K562 (cell line): ENCODE results near the gene SALL2. TPM values are rescaled to one million over a fixed set of nuclear protein-coding genes. Genes with fewer than 3 reads are reported as not detected.

Source experiments
- CCNT2 ChIP-seq: IDR thresholded peaks from 2 replicates; pipeline ENCODE4 v1.6.1; 2011; ENCODE audit warnings: borderline replicate concordance, low read depth, mild to moderate bottlenecking, moderate library complexity, mixed read lengths, low read length; ENCODE audit not compliant: insufficient read length; ENCODE audit errors: extremely low read depth
- MYNN ChIP-seq, 2 experiments: sonication (generic); formaldehyde crosslinking in 1 of 2; IDR thresholded peaks; 2 replicates each; pipeline versions ENCODE4 v1.5.0 to v1.6.1; 2016 to 2020; ENCODE audit warnings: antibody characterized with exemption in 1 of 2, missing genetic modification reagents in 1 of 2
- NR3C1 ChIP-seq: sonication (generic); formaldehyde crosslinking; IDR thresholded peaks from 2 replicates; pipeline ENCODE4 v1.8.1; 2022; ENCODE audit warnings: missing genetic modification reagents
- TEAD1 ChIP-seq, 2 experiments: fragments of 450-650 bp in 1 of 2; sonication (generic) in 1 of 2; formaldehyde crosslinking; IDR thresholded peaks; 2 replicates each; pipeline versions ENCODE4 v1.4.0 to v1.8.0; 2020 to 2022; ENCODE audit warnings: mild to moderate bottlenecking in 2 of 2, missing genetic modification reagents in 1 of 2
- ZFX ChIP-seq: sonication (generic); formaldehyde crosslinking; IDR thresholded peaks from 2 replicates; pipeline ENCODE4 v1.8.0; 2022; ENCODE audit warnings: mild to moderate bottlenecking, missing genetic modification reagents, moderate library complexity
- ZNF165 ChIP-seq: fragments of 250-450 bp; sonication (Bioruptor Pico); IDR thresholded peaks from 2 replicates; pipeline ENCODE4 v1.4.0; 2020; ENCODE audit warnings: borderline replicate concordance
- ZNF561 ChIP-seq: fragments of 450-650 bp; formaldehyde crosslinking; conservative IDR thresholded peaks from 2 replicates; pipeline ENCODE4 v1.4.0; 2020; ENCODE audit warnings: mild to moderate bottlenecking, moderate library complexity
- polyA plus RNA-seq, 8 experiments: library from polyadenylated mRNA; depleted of rRNA in 4 of 8; stranded (reverse) in 5 of 8; unstranded in 3 of 8; fragments of >200 nt; fragmentation: Nextera tagmentation in 2 of 8; fragmentation: Illumina TruSeq in 1 of 8; extraction: Ambion mirVana in 2 of 8; extraction: Trizol in 1 of 8; gene quantifications; 2 replicates each; pipeline versions ENCODE4 v1.2.1 to v1.2.3, GENCODE V29; 2011 to 2014; ENCODE audit warnings: inconsistent platforms in 1 of 8, missing spikeins in 1 of 8
- total RNA-seq, 7 experiments: library from RNA; depleted of rRNA in 6 of 7; stranded (reverse); fragments of >200 nt in 6 of 7; fragmentation: Illumina TruSeq in 2 of 7; extraction: Trizol in 2 of 7; gene quantifications; 2 replicates each; pipeline versions ENCODE4 v1.2.1 to v1.2.3, GENCODE V29; 2011 to 2021; ENCODE audit warnings: low replicate concordance in 1 of 7
- TF ChIP-seq, protein P1 (sequence below), 2 experiments: fragments of 450-650 bp; IDR thresholded peaks; 2 replicates each; pipeline ENCODE4 v1.6.1; 2016; ENCODE audit warnings: mild to moderate bottlenecking in 2 of 2, borderline replicate concordance in 1 of 2, low read depth in 1 of 2, moderate library complexity in 1 of 2
- TF ChIP-seq, protein P2 (sequence below): fragments of 250-450 bp; sonication (Bioruptor Pico); IDR thresholded peaks from 2 replicates; pipeline ENCODE4 v1.5.0; 2021
- TF ChIP-seq, protein P3 (sequence below): fragments of 450-650 bp; formaldehyde crosslinking; IDR thresholded peaks from 2 replicates; pipeline ENCODE4 v1.4.0; 2020; ENCODE audit warnings: mild to moderate bottlenecking, mixed read lengths
- TF ChIP-seq, protein P4 (sequence below), 2 experiments: fragments of 150-350 bp in 1 of 2; IDR thresholded peaks; 2 replicates each; pipeline ENCODE4 v1.6.1; 2012 to 2016; ENCODE audit warnings: low read depth in 2 of 2, low read length in 2 of 2, mild to moderate bottlenecking in 1 of 2, moderate library complexity in 1 of 2

Gene SALL2
- total and polyA plus RNA-seq, 9 of the 15 experiments (the other 6 are each of a cell fraction or from before 2014, with no cell fraction given): 6.6 to 30.4 (median 12.9) TPM

DNA sequence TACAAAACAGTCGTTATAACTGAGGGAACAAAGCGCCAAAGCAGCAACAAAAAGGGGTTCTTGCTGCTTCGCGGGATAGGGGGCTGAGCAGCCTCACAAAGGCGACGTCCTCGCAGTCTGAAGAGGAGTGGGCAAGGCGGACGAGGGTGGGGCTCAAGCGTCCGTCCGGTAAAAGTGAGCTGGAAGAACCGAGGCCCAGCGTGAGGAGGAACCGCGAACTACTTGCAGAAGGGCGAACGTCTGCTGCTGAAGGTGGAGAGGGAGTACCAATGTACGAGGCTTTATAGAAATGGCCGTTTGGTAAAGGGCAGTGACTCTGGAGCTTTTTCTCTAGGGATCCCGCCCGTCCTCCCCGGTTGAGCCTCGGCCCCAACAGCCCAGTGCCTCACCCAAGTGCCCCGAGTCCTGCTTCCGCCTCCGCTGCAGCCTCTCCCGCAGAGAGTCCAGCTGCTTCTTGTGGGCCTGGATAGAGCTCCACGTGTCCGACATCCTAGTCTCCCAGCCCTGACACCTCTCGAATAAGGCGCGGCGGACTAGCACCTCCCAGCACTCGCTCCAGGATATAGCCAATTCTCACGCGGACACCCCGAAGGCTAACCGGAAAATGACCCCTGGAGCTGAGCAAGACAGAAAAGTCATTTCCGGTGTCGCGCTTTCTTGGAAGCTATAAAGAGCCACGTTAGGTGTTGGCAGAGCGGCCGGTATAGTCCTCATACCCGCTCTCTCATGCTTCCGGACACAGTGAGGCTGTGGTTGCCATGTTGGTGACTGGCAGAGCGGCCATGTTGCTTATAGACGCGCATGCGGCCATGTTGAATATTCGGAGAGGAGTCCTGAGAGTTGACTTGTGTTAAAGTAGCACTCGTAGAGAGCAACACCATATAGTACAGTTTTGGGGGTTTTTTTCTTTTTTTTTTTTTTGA lies 15.2 kb downstream of the SALL2 start, which contains the start of gene METTL3 (continued):
- no peak for TF ChIP-seq ZNF165 (CRISPR knock-in tag)
- no peak for TF ChIP-seq MYNN (IDR thresholded peaks at IDR 0.05)
- no peak for TF ChIP-seq MYNN (CRISPR knock-in tag; IDR thresholded peaks at IDR 0.05)
- TF ChIP-seq ZFX (CRISPR knock-in tag): peak; percentile 75
- TF ChIP-seq TEAD1 (CRISPR knock-in tag; IDR thresholded peaks at IDR 0.05): peak; percentile 60 to 76; a peak in 1 of 4 replicates
- no peak for TF ChIP-seq ZNF561 (CRISPR knock-in tag)
- TF ChIP-seq CCNT2: no peak
- TF ChIP-seq, protein P1, sequence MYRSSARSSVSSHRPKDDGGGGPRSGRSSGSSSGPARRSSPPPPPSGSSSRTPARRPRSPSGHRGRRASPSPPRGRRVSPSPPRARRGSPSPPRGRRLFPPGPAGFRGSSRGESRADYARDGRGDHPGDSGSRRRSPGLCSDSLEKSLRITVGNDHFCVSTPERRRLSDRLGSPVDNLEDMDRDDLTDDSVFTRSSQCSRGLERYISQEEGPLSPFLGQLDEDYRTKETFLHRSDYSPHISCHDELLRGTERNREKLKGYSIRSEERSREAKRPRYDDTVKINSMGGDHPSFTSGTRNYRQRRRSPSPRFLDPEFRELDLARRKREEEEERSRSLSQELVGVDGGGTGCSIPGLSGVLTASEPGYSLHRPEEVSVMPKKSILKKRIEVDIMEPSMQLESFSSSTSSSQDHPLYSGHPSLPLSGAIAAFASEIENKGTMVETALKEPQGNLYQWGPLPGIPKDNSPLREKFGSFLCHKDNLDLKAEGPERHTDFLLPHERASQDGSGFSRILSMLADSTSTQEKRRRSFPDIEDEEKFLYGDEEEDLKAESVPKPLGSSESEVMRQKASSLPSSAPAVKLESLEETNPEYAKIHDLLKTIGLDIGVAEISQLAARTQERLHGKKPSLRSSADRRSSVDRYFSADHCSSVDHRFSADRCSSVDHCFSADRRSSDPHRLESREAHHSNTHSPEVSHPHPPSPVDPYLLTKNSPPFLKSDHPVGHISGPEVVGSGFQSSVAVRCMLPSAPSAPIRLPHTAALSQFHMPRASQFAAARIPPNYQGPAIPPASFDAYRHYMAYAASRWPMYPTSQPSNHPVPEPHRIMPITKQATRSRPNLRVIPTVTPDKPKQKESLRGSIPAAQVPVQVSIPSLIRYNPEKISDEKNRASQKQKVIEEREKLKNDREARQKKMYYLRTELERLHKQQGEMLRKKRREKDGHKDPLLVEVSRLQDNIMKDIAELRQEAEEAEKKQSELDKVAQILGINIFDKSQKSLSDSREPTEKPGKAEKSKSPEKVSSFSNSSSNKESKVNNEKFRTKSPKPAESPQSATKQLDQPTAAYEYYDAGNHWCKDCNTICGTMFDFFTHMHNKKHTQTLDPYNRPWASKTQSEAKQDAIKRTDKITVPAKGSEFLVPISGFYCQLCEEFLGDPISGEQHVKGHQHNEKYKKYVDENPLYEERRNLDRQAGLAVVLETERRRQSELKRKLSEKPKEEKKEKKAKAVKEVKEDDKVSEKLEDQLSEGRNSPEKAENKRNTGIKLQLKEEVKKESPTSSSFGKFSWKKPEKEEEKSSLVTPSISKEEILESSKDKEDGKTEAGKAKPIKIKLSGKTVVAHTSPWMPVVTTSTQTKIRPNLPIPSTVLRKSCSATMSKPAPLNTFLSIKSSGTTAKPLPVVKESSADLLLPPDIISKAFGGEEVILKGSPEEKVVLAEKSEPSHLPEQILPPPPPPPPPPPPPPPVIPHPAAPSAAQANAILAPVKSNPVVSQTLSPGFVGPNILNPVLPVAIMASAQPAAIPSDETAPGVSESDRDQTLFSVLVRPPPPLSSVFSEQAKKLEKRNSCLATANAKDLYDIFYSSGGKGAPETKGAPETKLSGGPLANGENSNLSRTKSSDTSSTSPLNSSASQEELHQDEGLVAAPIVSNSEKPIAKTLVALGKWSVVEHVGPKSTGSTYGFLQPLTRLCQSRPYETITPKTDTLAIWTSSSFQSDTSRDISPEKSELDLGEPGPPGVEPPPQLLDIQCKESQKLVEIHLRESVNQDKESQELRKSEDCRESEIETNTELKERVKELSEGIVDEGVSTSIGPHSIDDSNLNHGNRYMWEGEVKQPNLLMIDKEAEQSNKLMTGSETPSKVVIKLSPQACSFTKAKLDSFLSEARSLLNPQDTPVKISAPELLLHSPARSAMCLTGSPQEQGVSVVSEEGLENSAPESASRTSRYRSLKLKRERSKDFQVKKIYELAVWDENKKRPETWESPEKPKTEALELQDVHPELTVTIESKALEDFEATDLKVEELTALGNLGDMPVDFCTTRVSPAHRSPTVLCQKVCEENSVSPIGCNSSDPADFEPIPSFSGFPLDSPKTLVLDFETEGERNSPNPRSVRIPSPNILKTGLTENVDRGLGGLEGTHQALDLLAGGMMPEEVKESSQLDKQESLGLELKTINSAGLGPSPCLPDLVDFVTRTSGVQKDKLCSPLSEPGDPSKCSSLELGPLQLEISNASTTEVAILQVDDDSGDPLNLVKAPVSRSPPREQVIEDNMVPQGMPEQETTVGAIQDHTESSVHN (IDR thresholded peaks at IDR 0.05; ENCODE audit: borderline replicate concordance in 1 of 2, low read depth in 1 of 2): no peak
- no peak for TF ChIP-seq NR3C1 (CRISPR knock-in tag)
- TF ChIP-seq, protein P2, sequence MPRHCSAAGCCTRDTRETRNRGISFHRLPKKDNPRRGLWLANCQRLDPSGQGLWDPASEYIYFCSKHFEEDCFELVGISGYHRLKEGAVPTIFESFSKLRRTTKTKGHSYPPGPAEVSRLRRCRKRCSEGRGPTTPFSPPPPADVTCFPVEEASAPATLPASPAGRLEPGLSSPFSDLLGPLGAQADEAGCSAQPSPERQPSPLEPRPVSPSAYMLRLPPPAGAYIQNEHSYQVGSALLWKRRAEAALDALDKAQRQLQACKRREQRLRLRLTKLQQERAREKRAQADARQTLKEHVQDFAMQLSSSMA: no peak
- TF ChIP-seq, protein P3, sequence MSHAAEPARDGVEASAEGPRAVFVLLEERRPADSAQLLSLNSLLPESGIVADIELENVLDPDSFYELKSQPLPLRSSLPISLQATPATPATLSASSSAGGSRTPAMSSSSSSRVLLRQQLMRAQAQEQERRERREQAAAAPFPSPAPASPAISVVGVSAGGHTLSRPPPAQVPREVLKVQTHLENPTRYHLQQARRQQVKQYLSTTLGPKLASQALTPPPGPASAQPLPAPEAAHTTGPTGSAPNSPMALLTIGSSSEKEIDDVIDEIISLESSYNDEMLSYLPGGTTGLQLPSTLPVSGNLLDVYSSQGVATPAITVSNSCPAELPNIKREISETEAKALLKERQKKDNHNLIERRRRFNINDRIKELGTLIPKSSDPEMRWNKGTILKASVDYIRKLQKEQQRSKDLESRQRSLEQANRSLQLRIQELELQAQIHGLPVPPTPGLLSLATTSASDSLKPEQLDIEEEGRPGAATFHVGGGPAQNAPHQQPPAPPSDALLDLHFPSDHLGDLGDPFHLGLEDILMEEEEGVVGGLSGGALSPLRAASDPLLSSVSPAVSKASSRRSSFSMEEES (CRISPR knock-in tag): no peak
- TF ChIP-seq, protein P4, sequence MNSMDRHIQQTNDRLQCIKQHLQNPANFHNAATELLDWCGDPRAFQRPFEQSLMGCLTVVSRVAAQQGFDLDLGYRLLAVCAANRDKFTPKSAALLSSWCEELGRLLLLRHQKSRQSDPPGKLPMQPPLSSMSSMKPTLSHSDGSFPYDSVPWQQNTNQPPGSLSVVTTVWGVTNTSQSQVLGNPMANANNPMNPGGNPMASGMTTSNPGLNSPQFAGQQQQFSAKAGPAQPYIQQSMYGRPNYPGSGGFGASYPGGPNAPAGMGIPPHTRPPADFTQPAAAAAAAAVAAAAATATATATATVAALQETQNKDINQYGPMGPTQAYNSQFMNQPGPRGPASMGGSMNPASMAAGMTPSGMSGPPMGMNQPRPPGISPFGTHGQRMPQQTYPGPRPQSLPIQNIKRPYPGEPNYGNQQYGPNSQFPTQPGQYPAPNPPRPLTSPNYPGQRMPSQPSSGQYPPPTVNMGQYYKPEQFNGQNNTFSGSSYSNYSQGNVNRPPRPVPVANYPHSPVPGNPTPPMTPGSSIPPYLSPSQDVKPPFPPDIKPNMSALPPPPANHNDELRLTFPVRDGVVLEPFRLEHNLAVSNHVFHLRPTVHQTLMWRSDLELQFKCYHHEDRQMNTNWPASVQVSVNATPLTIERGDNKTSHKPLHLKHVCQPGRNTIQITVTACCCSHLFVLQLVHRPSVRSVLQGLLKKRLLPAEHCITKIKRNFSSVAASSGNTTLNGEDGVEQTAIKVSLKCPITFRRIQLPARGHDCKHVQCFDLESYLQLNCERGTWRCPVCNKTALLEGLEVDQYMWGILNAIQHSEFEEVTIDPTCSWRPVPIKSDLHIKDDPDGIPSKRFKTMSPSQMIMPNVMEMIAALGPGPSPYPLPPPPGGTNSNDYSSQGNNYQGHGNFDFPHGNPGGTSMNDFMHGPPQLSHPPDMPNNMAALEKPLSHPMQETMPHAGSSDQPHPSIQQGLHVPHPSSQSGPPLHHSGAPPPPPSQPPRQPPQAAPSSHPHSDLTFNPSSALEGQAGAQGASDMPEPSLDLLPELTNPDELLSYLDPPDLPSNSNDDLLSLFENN (IDR thresholded peaks at IDR 0.05; ENCODE audit: low read depth in 2 of 2, low read length in 2 of 2): no peak
